Adrenal gland (tissue), 12 donors: ENCODE results near the gene NDUFV2. TPM values are rescaled to one million over a fixed set of nuclear protein-coding genes. Genes with fewer than 3 reads are reported as not detected.

Experiments used
- DNase-seq, 7 donors: peaks; one replicate each; pipeline ENCODE4 v3.0.0-alpha.2; 2019 to 2020
- H3K27ac ChIP-seq, 5 donors: fragments of 200-600 bp; sonication (generic) in 4 of 5; 1 replicate in 3 of 5; 2 replicates in 2 of 5; pipeline versions ENCODE4 v1.5.1 to v1.8.0; 2016 to 2020; ENCODE audit warnings: mild to moderate bottlenecking in 1 of 5
- H3K27me3 ChIP-seq: fragments of 200-600 bp; 2 replicates; pipeline ENCODE4 v1.8.0; 2021
- H3K36me3 ChIP-seq, 2 donors: fragments of 200-600 bp; replicated peaks in 1 of 2; 1 replicate in 1 of 2; 2 replicates in 1 of 2; pipeline versions ENCODE4 v1.5.1 to v1.8.0; 2018 to 2022
- H3K4me1 ChIP-seq, 2 donors: fragments of 200-600 bp; replicated peaks in 1 of 2; 1 replicate in 1 of 2; 2 replicates in 1 of 2; pipeline versions ENCODE4 v1.5.1 to v1.8.0; 2018 to 2021
- H3K4me3 ChIP-seq, 4 donors: fragments of 200-600 bp; sonication (generic) in 3 of 4; one replicate each; pipeline ENCODE4 v1.5.1; 2016 to 2018
- H3K9me3 ChIP-seq, 3 donors: fragments of 200-600 bp; sonication (generic) in 1 of 3; replicated peaks in 1 of 3; 1 replicate in 2 of 3; 2 replicates in 1 of 3; pipeline versions ENCODE4 v1.5.1 to v1.8.0; 2016 to 2021
- POLR2A ChIP-seq, 2 donors: fragments of 450-650 bp; IDR thresholded peaks; one replicate each; pipeline ENCODE4 v1.6.1; 2017; ENCODE audit warnings: antibody characterized with exemption in 2 of 2, mild to moderate bottlenecking in 2 of 2, moderate library complexity in 1 of 2
- WGBS, 4 donors: extraction: QIAGEN DNeasy Blood & Tissue Kit in 2 of 4; methylation state at CpG; one replicate each; pipeline versions ENCODE4 v1.1.5 to v1.1.7; 2013 to 2017; 5-methylcytosine and 5-hydroxymethylcytosine counted together
- intact Hi-C, 2 donors: fragments of 100-400 bp; cut with DNase I; formaldehyde crosslinking; loops; one replicate each; pipeline versions ENCODE4 v1.14.1 to v1.15.0; 2022 to 2023
- polyA plus RNA-seq, 3 donors: library from polyadenylated mRNA; stranded (reverse); fragments of 200-250 nt in 2 of 3; fragments of 350-450 nt in 1 of 3; fragmentation: Illumina TruSeq in 1 of 3; extraction: RNeasy Lipid Tissue Mini Kit (QIAGEN cat#74804) in 1 of 3; gene quantifications; one replicate each; pipeline ENCODE4 v1.2.3, GENCODE V29; 2013 to 2014
- total RNA-seq, 9 donors: library from RNA; depleted of rRNA in 4 of 9; stranded (reverse); fragments of >200 nt in 4 of 9; fragments of 120-200 nt in 1 of 9; fragmentation: NEBNext Ultra II Directional in 1 of 9; extraction: Animal tissue kit (Norgen Biotek cat#: 25700) in 1 of 9; gene quantifications; one replicate each; pipeline versions ENCODE4 v1.1.0 to v1.2.4, GENCODE V29; 2013 to 2023
- TF ChIP-seq, protein P1 (sequence below), 6 experiments: fragments of 450-650 bp in 4 of 6; fragments of 200-600 bp in 2 of 6; sonication (generic) in 1 of 6; IDR thresholded peaks; 1 replicate in 5 of 6; 2 replicates in 1 of 6; pipeline versions ENCODE4 v1.5.1 to v1.8.0; 2016 to 2021; ENCODE audit warnings: antibody characterized with exemption in 6 of 6, mild to moderate bottlenecking in 2 of 6, moderate library complexity in 1 of 6
- donor health status: healthy with polysubstance abuse.
- donor health status: Bipolar disorder and iron deficiency.
- donor health status: DM: yes; HTN: yes; CAD: no.
- donor health status: DM: no; HTN: no; CAD: no.
- donor health status: DM: no; HTN: no; CAD: no.
- donor health status: DM: yes; HTN: yes; CAD: no.

Gene NDUFV2
- total and polyA plus RNA-seq, 12 donors: 130 to 569 (median 219) TPM

- Histone ChIP-seq H3K9me3 (no peaks in the 10 kb centered on the region), H3K4me3 (no peak overlapping the region), H3K27ac (no peak overlapping the region), H3K4me1 (no peaks in the 10 kb centered on the region), H3K36me3 (no peaks in the 10 kb centered on the region), H3K27me3 (no peaks in the 10 kb centered on the region)
- no peak for TF ChIP-seq POLR2A (IDR thresholded peaks at IDR 0.05)
- TF ChIP-seq, protein P1, sequence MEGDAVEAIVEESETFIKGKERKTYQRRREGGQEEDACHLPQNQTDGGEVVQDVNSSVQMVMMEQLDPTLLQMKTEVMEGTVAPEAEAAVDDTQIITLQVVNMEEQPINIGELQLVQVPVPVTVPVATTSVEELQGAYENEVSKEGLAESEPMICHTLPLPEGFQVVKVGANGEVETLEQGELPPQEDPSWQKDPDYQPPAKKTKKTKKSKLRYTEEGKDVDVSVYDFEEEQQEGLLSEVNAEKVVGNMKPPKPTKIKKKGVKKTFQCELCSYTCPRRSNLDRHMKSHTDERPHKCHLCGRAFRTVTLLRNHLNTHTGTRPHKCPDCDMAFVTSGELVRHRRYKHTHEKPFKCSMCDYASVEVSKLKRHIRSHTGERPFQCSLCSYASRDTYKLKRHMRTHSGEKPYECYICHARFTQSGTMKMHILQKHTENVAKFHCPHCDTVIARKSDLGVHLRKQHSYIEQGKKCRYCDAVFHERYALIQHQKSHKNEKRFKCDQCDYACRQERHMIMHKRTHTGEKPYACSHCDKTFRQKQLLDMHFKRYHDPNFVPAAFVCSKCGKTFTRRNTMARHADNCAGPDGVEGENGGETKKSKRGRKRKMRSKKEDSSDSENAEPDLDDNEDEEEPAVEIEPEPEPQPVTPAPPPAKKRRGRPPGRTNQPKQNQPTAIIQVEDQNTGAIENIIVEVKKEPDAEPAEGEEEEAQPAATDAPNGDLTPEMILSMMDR (IDR thresholded peaks at IDR 0.05): no peak
- 73 to 85% (median 75%) methylated on average over 4 of the region's 4 CpGs for WGBS, 4 donors
- DNase-seq: no peak
- intact Hi-C loops: no loop called here
Observed at GRCh38 chr18:9081940-9082339, 20.6 kb upstream of the NDUFV2 start.

- WGBS, 4 donors: 66 to 86% (median 77%) methylated on average over 5 of the region's 5 CpGs
- Histone ChIP-seq H3K9me3 (no peaks in the 10 kb centered on the region), H3K36me3 (no peaks in the 10 kb centered on the region), H3K27ac (peak overlapping the region in 1 of 5 donors; percentile 70), H3K4me3 (no peak overlapping the region), H3K27me3 (no peaks in the 10 kb centered on the region), H3K4me1 (no peaks in the 10 kb centered on the region)
- DNase-seq: no peak
- intact Hi-C loops: no loop called here
- TF ChIP-seq, protein P1 (IDR thresholded peaks at IDR 0.05): no peak
- no peak for TF ChIP-seq POLR2A (IDR thresholded peaks at IDR 0.05)
Observed at GRCh38 chr18:9082711-9083510, 19.6 kb upstream of the NDUFV2 start.

GRCh38 chr18:9086015-9086414, 16.5 kb upstream of the NDUFV2 start:
- 34 to 69% (median 57%) methylated on average over 2 of the region's 2 CpGs for WGBS, 4 donors
- intact Hi-C loops: no loop called here
- TF ChIP-seq, protein P1 (IDR thresholded peaks at IDR 0.05): no peak
- no peak for TF ChIP-seq POLR2A (IDR thresholded peaks at IDR 0.05)

GRCh38 chr18:9086624-9087023, 15.9 kb upstream of the NDUFV2 start:
- no peak overlapping the region for H3K27ac ChIP-seq
- WGBS, 4 donors: 85 to 95% (median 89%) methylated on average over 1 of the region's 1 CpG
- no peak for DNase-seq

More at GRCh38 chr18:9086015-9086414, 16.5 kb upstream of the NDUFV2 start:
- no peaks in the 10 kb centered on the region for H3K27me3 ChIP-seq
- H3K4me1 ChIP-seq: no peaks in the 10 kb centered on the region
- no peak for DNase-seq
- no peaks in the 10 kb centered on the region for H3K9me3 ChIP-seq
- no peak overlapping the region for H3K27ac ChIP-seq
- H3K36me3 ChIP-seq: no peaks in the 10 kb centered on the region
- H3K4me3 ChIP-seq: no peak overlapping the region

More at GRCh38 chr18:9086624-9087023, 15.9 kb upstream of the NDUFV2 start:
- TF ChIP-seq POLR2A (IDR thresholded peaks at IDR 0.05): no peak
- TF ChIP-seq, protein P1 (IDR thresholded peaks at IDR 0.05): no peak
- H3K4me3 ChIP-seq: no peak overlapping the region
- H3K27me3 ChIP-seq: no peaks in the 10 kb centered on the region
- H3K36me3 ChIP-seq: no peaks in the 10 kb centered on the region
- H3K4me1 ChIP-seq: no peaks in the 10 kb centered on the region
- intact Hi-C loops: no loop called here
- no peaks in the 10 kb centered on the region for H3K9me3 ChIP-seq
